GM19467 (cell line): ENCODE data around the gene SMCHD1.
"Not testable (repeated sequence)": the region's sequence is repeated elsewhere in the genome, so short reads cannot be mapped to it uniquely, and the experiment has no call there.

Experiments used
- ATAC-seq: cut with Tn5 transposase; IDR thresholded peaks from one replicate; pipeline ENCODE4 v1.9.1; 2021; ENCODE audit warnings: mild to moderate bottlenecking, moderate library complexity; ENCODE audit not compliant: unreplicated experiment

Gene SMCHD1

DNA sequence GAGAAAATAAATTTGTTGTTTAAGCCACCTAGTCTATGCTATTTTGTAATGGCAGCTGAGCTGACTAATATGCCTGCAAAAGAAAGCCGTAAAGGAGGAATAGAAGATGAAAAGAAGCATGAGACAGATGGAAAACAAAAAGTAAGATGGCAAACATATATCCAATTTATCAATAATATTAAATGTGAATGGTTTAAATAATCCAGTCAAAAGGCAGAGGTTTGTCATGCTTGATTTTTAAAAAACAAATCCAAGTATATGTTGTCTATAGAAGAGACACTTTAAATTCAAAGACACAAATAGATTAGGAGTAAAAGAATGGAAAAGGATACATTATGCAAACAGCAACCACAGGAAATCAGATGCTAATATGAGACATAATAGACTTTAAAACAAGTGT lies 155.9 kb downstream of the SMCHD1 start:
- ATAC-seq: no peak

DNA sequence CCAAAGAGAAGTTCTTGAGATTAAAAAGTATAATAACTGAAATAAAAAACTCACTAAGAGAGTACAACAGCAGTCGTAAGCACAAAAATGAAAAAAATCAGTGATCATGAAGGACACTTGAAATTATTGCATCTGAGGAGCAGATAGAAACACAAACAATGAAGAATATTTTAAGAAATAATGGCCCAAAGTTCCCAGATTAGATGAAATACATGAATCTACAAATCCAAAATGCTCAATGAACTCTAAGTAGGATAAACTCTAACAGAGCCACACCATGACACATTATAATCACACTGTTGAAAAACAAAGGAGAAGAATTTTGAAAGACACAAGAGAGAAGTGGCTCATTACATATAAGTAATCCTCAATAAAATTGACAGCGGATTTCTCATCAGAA lies 159.4 kb downstream of the SMCHD1 start:
- no peak for ATAC-seq

DNA sequence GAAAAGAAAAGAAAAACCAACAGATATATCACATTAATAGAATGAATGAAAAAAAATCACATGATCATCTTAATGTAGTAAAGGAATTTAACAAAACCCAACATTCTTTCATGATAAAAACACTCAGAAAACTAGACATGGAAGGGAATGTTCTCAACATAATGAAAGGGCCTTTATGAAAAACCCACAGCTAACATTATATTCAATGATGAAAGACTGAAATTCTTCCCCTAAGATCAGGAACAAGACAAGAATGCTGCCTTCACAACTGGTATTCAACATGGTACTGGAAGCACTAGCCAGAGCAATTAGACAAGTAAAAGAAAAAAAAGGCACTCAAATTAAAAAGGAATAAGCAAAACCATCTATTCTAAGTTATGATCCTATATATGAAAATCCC lies 162.8 kb downstream of the SMCHD1 start:
- ATAC-seq: no peak

DNA sequence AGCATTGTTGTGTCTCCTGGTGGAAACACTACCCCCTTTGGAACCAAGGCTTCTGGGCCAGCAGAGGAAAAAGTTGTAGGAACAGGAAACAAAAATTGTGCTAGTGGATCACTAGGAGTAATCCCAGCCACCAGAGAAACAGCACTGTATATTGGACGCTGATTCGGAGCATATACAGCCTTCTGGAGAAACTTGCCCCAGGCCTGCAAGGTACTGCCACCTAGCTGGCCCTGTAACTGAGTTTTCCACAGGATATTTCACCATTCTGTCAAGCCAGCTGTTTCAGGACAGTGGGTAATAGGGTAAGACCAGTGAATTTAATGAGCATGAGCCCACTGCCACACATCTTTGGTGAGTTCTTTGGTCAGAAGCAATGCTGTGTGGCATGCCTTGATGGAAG lies 166.2 kb downstream of the SMCHD1 start:
- ATAC-seq: no peak

DNA sequence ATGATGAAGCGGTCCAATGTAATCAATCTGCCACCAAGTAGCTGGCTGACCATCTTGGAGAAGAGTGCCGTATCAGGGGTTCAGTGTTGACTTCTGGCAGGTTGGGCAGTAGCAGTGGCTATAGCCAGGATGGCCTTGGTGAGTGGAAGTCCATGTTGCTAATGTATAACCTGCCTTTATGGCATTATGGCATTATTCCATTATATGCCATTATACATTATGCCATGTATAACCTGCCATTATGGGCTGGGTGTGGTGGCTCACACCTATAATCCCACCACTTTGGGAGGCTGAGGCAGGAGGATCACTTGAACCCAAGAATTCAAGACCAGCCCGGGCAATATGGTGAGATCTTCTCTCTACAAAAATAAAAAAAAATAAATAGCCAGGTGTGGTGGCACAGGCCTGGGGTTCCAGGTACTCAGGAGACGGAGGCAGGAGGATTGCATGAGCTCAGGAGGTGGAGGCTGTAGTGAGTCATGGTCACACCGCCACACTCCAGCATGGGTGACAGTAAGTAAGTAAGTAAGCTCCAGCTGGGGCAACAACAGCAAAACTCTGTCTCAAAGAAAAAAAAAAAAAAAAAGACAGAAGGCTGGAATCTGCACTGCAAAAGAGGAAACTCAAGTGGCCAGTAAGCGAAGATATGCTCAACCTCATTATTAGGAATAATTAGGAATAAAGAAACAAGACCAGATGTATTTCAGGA lies 166.8 kb downstream of the SMCHD1 start:
- no peak for ATAC-seq

DNA sequence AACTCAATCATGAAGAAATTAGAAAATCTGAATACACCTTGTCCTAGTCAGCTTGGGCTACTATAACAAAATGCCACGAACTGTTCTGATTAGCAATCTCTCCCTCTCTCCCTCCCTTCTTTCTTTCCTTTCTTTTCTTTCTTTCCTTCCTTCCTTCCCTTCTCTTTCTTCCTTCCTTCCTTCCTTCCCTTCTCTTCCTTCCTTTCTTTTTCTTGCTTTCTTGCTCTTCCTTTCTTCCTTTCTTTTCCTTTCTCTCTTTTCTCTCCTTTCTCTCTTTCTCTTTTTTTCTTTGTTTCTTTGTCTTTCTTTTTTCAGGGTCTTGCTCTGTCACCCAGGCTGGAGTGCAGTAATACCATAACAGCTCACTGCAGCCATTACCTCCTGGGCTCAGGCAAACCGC lies 167.7 kb downstream of the SMCHD1 start:
- no peak for ATAC-seq

DNA sequence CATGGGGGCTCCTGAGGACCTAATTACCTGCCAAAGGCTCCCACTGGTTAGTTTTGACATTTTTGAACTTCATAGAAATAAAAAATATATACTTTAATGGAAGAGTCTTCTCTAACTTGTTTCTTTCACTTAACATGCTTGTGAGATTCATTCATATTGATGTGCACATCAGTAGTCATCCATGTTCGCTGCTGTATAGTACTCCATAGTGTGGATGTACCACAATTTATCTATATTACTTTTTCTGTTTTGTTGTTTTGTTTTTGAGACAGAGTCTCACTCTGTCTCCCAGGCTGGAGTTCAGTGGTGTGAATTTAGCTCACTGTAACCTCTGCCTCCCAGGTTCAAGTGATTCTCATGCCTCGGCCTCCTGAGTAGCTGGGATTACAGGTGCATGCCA lies 168.4 kb downstream of the SMCHD1 start:
- ATAC-seq: no peak

DNA sequence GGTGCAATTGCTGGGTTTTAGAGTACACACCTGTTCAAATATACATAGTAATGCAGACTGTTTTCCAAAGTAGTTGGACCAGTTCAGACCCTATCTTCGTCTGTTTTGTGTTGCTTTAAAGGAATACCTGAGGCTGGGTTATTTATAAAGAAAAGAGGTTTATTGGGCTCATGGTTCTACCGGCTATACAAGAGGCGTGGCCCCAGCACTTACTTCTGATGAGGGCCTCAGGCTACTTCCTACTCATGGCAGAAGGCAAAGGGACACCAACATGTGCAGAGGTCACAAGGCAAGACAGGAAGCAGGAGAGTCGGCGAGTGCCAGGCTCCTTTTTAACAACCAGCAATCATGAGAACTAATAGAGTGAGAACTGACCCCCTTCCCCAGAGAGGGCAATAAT lies 169.3 kb downstream of the SMCHD1 start:
- no peak for ATAC-seq

DNA sequence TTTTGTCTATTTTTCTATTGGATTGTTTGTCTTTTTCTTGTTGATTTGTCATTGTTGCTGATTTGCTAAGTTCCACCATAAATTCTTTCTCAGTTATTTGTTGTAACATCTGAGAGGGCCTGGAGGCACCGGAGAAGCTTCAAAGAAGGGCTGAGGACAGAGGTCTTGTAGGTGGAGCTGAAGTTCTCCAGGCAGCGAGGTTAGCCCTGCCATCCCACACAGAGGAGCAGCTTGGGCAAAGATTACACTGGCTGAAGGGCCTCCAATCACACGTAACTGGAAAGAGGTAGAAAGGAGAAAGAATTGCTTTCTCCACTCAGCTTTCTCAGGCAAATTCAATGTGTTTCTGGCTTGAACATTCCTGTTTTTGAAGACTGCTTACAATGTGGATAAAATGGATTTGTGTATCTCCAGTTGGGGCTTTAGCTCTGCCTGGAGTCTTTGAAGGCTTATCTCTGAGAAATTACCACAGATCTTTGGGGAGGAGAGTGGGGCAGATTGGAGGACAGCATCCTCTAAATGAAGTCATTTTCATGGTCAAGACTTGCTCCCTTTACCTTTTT lies 170.2 kb downstream of the SMCHD1 start:
- ATAC-seq: no peak

DNA sequence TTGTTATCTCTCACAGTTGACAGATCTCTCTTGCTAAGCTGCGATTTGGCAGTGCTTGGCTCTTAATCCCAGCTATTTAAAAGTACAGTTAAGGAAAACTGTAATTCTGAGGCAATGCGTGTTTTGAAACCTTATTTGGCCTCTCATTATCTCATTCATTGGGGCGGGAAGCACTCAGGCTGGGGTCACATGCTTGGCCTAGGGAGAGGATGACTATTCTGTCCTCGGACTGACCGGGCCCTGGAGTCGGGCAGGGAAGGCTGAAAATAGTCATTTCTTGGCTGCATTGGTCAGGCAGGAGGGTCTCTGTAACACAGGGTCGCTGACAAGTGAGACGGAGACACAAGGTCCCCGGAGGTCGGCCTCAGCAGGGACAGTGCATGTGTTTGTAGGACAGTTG lies 171.1 kb downstream of the SMCHD1 start:
- no peak for ATAC-seq

DNA sequence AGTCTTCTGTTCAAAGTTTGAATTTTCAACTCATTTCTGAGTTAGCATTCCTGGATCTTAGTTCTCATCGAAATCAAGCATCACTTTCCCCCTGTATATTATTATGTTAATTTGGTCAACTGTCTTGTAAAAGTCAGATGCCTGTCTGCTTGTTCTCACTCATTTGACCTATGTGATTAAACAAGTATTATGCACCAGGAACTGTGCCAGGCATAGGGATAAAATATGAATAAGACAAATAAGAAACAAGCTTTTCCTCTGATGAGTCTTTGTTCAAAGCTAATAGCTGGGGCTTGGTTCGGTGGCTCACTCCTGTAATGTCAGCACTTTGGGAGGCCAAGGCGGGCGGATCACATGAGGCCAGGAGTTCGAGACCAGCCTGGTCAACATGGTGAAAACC lies 171.5 kb downstream of the SMCHD1 start:
- ATAC-seq: no peak

DNA sequence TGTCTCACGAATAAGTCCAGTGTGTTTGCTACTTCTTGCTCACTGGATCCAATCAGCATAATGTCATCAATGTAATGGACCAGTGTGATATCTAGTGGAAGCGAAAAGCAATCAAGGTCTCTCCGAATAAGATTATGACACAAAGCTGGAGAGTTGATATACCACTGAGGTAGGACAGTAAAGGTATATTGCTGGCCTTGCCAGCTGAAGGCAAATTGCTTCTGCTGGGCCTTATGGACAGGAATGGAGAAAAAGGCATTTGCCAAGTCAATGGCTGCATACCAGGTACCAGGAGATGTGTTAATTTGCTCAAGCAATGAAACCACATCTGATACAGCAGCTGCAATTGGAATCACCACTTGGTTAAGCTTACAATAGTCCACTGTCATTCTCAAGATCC lies 180.6 kb downstream of the SMCHD1 start:
- not testable (repeated sequence) for ATAC-seq

DNA sequence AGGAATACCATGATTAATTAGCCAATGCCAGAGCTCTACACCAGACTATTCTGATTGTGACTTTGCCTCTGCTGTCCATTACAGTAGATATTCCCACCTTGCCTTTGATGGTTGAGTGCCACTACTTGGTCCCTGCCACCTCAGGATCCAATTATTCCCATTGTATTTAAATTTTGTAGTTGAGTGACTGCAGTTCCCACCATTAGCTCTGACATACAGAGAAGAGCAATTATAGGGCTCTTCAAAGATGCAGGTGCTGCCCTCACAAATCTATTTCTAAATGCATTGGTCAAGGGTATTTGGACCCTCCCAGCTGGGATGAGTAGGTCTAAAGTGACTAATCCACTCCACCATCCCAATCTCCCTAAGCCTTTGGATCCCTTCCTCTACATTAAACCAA lies 181.8 kb downstream of the SMCHD1 start:
- not testable (repeated sequence) for ATAC-seq

DNA sequence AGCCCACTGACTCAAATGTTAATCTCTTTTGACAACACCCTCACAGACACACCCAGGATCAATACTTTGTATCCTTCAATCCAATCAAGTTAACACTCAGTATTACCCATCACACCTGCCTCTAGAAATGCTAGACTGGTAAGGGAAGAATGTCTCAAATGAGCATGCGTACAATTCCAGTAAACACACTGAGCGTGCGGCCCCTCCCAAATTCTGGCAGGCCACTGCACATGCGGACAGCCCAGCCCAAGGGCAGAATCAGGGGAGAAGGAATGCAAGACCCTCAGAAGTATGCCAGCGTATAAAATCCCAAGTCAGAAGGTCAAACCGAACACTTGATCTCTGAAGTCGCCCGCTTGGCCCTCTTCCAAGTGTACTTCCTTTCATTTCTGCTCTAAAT lies 183.7 kb downstream of the SMCHD1 start:
- ATAC-seq: no peak

DNA sequence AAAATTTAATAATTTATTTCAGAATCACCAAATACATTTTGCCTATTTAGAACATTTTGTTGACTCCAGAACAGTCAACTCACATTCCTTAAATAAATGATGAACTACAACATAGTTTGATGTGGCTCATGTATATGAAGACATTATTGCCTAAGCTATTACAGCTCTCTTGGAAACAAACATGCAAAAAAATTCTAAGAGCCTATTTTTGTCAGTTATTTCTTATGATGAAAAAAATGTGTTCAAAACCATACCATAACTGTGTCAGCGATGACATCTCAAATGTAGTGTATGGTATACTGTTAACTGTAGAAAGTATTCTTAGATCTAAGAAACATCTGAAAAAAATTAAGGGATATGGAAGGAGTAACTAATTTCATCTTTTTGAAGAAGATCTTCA lies 185.0 kb downstream of the SMCHD1 start:
- ATAC-seq: no peak

DNA sequence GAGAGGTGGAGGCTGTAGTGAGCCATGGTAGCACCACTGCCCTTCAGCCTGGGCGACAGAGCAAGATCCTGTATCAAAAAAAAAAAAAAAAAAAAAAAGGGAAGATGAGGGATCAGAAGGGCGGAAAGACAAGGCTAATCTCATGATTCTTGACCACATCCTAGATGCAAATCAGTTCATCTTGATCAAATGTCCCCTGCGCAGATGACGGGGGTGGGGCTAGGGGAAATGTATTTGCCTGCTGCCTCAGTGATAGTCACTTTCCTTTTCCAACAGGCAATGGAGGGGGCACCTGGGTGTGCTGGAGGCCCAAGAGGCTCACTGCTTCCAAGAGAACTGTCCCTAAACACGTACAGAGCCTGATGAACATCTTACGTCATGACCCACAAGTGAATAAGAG lies 187.6 kb downstream of the SMCHD1 start:
- no peak for ATAC-seq

DNA sequence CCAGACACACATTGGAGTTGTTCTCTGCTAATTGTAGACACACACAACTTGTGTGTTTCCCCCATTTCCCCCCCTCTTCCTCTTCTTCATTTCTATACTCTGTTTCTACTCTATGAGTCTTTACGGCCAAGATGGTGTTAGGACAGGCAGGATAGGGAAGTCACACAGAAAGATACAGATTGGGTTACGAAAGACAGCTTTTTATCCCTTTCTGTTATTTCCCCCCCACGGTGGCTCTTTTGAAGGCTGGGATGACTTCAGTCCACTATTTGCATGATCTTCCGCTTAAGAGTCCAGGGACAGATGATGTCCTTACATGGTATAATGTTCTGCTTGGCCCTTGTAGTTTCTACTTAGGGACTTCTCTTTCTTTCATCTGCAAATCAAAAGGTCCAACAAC lies 189.6 kb downstream of the SMCHD1 start:
- no peak for ATAC-seq

DNA sequence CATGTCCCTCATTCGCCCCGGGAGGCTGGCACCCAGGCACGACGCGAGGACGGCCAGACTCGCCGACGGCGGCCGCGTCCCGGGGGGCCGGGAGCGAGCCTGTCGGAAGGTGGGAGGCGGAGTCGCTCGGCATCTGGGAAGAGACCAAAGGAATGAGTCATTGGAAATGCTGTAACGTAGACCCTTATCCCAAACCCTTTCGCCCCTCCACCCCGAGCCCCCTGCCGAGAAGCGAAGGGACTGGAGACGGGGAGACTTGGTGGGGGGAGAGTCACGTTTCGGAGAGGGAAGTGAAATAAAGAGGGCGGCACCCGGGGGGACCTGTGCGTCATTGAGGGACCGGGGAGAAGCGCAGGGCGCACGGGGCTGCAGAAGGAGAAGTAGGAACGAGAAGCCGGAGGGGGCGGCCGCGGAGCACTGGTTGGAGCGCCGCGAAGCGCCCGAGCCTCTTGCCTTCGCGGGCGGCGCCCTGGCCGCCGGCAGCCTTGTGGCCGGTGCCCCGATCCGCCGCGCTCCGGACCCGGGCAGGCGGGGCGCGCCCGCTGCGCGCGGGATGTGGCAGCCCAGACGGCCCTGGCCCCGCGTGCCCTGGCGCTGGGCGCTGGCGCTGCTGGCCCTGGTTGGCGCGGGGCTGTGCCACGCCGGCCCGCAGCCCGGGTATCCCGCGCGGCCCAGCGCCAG lies 191.2 kb downstream of the SMCHD1 start, which contains the start of gene EMILIN2:
EMILIN2 (plus strand) TSS at position 371 of the 681 bp plus-strand sequence; CDS start at position 554, 183 bp downstream.
- ATAC-seq: no peak

DNA sequence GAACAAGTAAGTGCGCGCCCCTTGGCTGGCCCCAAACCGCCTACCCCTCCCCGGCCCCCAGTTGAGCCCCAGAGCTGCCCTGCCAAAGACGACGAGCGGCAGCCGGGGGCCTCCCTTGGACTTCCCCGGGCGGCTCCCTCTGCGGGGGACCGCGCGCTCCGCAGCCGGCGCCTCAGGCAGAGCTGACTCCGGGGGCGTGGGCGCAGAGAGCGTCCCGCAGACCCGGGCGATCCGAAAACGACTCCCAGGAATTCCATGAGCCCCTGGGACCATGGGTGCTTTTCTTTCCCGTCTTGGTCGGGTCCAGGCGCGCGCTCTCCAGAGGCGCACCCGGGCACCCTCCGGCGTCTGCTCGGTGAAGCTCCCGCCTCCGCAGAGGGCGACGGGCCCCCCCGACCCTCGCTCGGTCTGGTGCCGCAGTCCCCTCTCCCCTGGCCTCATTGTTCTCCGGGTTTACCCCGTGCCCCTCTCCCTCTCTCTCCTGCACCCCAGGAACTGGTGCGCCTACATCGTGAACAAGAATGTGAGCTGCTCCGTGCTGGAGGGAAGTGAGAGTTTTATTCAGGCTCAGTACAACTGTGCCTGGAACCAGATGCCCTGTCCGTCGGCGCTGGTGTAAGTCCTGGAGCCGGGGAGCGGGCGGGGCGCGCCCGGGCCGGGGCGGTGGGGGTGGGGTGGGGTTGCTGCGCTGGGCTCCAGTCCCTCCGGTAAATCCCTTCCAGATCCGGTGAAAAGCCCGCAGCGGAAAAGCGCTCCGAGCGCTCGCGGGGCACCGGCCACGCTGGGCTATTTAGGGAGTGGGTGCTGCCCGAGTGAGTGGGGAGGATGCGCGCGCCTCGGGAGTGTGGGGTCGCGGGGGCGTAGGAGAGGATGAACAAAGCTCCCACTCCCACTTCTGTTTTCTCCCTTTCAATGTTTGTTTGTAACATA lies 192.1 kb downstream of the SMCHD1 start:
- ATAC-seq: no peak

DNA sequence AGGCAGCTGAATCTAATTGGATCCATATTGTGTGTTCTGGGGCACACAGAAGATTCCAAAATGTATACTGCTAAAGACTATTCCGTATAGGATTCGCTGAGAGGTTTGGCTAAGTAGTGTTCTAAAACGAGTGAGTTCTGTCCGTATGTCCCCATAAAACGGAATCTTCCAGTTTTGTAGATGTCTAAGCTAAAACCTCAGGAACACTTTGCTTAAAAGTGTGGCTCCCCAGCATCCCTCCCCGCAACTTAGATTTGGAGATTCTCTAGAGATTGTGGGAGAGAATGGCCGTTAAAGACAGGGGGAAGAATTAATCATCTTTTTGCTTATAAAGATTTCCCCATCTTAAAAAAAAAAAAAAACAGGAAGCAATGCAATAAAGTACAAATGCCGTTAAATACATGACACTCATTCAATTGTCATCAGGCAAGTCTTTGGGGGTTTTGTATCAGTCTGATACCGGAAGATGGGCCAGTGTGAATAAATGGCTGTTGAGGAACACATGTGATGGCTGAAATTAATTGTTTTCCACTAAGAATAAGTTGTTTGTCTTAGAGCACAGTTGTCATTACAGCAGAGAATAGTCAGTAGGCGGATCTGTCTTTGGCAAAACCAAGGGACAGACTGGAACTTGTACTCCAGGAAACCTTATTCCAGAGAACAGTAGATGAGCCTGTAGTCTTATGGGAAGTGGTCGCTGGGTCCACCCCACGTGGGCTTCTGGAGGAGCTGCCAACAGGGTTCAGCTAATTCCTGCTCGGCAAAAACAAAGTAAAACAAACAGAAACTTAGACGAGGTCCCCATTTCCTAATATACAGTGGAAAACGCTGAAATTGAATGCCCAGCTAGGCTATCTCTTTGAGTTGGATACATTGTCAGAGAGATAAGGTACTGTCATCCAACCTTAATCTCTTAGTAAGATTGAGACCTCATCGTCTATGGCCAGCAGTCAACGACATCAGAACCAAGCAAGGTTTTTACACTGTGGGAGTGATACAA lies 193.0 kb downstream of the SMCHD1 start:
- no peak for ATAC-seq
